Fibroblast of pulmonary artery (primary cell): Measurements from ENCODE around the gene NSUN7.

Source experiments
- DNase-seq: peaks from one replicate; pipeline ENCODE4 v3.0.0-alpha.2; 2010; ENCODE audit warnings: low read depth
- H3K4me3 ChIP-seq: replicated peaks from 2 replicates; pipeline ENCODE4 v1.5.1; 2011; ENCODE audit warnings: low read depth, mild to moderate bottlenecking, control low read depth, low read length, moderate library complexity
- TF ChIP-seq, protein P1 (sequence below): IDR thresholded peaks from 2 replicates; pipeline ENCODE4 v1.5.1; 2011; ENCODE audit warnings: mild to moderate bottlenecking, control low read depth, low read length, inconsistent platforms; ENCODE audit errors: missing control alignments

Gene NSUN7

DNA sequence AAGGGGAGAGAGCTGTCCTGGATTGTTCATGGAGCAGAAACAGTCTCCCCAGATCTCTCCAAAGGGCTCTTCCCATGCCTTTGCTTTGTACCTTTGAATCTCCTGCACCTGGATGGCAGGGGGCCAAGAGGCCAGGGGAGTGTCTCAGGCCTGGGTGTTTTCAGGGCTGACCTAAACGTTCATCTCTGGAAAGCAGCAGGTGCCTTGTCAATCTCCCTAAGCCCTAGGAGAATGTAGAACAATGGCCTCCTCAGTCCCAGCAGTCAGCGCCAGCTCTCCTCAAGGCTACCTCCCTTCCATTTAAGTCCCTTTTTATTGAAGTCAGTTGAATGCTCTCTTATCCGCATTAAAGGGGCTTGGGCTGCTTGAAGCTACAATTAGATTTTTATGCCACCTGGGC, 31.2 kb upstream of the NSUN7 start:
- no peak overlapping the region for H3K4me3 ChIP-seq
- TF ChIP-seq, protein P1, sequence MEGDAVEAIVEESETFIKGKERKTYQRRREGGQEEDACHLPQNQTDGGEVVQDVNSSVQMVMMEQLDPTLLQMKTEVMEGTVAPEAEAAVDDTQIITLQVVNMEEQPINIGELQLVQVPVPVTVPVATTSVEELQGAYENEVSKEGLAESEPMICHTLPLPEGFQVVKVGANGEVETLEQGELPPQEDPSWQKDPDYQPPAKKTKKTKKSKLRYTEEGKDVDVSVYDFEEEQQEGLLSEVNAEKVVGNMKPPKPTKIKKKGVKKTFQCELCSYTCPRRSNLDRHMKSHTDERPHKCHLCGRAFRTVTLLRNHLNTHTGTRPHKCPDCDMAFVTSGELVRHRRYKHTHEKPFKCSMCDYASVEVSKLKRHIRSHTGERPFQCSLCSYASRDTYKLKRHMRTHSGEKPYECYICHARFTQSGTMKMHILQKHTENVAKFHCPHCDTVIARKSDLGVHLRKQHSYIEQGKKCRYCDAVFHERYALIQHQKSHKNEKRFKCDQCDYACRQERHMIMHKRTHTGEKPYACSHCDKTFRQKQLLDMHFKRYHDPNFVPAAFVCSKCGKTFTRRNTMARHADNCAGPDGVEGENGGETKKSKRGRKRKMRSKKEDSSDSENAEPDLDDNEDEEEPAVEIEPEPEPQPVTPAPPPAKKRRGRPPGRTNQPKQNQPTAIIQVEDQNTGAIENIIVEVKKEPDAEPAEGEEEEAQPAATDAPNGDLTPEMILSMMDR: no peak
- DNase-seq: no peak

DNA sequence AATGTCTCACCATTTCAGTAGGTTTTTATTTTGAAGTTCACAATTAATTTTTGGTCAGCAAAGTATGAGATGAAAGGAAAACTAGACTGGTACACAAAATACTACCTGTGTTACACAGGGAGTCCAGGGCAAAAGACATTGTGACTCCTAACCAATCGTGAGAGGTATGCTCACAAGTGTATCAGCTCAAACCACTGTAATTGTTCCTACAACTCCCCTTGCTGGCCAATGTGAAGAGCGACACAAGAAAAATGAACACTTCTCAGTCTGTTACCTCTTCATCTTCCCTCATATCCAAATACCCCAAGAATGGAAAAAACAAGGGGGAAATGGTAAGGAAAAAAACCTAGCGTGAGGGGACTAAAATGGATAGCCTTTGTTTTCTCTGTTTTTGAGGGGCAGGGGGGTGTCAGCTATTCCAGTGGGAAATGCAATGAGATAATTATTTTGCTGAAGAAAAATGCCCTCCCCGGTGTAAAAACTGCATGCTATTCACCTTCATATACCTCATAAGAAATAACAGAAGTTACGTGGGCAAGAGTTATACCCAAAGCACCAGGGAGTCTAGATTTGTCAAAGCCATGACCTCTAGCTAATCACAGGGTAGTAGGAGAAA, 30.6 kb upstream of the NSUN7 start:
- TF ChIP-seq, protein P1: peak; percentile 74
- DNase-seq: peak; percentile 78
- no peak overlapping the region for H3K4me3 ChIP-seq

DNA sequence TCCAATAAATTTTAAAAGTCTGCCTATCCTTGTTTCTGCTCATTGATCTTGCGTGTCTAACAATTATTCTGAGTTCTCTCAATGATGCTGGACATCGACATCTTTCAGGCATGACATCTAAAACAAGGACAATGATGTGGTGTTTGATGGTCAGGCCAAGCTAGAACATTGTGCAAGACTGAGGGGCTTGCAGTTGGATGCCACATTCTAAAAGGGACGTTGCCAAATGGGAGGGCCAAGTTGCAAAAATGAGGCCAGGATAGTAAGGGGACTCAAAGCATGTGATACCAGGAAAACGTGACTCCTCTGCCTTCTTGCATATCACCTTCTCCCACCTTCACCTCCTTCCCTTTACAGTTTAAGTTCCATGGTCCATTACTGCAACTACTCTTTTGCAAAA, 29.4 kb upstream of the NSUN7 start:
- TF ChIP-seq, protein P1: no peak
- no peak overlapping the region for H3K4me3 ChIP-seq
- no peak for DNase-seq

DNA sequence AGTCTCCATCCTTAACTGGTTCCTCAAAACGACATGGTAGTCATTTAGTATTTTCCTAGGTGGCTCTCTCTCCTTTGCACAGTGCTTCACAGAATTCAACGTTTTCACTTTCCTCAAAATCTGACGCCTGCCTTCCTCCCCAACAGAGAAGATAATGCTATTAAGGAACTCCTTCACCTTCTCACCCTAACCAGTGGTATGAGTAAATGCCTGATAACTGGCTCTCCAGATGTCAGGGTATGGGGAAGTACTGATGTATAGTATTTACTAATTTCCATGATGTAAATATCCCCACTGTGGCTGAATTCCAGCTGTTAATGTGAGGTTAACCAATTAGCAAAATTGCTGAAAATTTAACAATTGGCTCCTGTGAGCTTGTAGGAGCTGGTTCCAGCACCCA, 28.8 kb upstream of the NSUN7 start:
- TF ChIP-seq, protein P1: no peak
- no peak for DNase-seq
- H3K4me3 ChIP-seq: no peak overlapping the region

DNA sequence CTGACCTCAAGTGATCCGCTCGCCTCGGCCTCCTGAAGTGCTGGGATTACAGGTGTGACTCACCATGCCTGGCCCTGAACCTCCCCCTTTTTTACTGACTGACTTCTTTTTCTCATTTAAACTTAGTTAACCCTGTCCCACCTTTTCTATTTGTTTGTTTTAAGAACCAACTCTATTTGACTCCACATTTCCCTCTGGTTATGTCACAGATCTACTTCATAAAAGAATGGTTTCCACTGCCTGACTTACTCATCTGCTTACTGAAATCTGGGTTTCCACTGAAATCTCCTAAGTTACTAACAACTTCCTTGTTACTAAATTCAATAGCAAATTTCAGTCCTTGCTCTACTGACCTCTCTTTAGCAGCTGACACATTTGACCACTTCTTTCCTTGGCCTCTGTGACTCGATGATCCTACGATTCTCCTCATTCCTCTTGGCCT, 28.0 kb upstream of the NSUN7 start:
- H3K4me3 ChIP-seq: no peak overlapping the region
- no peak for DNase-seq
- TF ChIP-seq, protein P1: no peak

DNA sequence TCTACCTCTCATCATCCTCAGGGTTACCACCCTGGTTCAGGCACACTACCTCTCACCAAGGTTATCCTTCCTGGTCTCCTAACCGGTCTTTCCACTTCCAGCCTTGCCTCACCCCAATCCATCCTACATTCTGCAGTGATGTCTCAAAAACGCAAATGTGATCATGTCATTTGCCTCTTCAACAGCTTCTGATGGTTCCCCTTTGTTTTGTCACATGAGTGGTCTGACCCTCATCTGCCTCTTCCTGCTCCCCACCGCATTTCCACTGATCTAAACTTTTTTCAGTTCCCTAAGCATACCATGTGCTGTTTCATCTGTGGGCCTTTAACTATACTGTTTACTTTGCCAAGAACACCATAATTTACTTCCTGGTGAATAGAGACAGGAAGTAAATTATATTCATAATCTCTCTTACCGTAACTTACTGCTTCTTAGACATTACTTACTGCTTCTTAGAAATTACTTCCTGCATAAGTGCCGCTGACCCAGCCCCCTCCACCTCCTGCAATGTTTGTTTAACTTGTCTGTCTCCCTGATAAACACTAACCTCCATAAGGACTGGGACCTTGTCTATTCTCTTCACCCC, 27.1 kb upstream of the NSUN7 start:
- TF ChIP-seq, protein P1: no peak
- no peak overlapping the region for H3K4me3 ChIP-seq
- peak; percentile 16 for DNase-seq

DNA sequence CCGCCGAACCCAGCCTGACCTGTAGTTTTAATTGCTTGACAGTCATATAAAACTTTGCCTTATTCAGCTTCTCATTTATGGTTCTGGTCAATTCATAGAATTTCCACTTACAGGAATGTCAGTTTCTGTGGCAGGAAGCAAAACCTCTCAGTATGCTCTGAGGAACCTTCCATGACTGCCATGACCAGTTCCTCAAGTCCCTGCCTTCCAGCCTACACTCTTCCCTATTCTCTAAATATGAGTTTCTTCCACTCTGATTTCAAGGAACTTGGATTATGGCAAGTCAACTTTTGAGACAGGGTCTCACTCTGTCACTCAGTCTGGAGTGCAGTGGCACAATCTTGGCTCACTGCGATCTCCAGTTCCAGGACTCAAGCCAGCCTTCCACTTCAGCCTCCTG, 26.0 kb upstream of the NSUN7 start:
- H3K4me3 ChIP-seq: no peak overlapping the region
- TF ChIP-seq, protein P1: no peak
- DNase-seq: no peak
